ENCODE measurements around the gene ACSM6.

Gene ACSM6

DNA sequence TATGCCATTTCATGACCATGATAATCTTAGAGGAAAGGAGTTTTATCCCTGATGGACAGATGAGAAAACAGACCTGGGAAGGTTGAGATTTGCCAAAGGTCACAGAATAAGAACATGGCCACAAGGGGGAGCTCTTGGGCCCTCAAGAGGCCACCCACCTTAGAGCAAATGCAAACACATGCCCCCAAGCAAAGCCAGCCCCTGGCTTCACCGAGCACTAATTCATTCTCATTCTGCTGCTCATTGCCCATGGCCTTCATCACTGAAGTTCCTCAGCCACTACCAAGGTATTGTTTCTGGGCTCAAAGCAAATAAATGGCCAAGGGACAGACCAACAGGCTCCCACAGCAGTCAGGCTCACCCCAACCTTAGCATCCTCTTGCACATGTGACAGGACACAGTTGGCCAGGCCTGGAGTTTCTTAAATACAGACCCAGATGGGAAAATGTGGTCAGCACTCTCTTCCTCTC is 52.6 kb downstream of the ACSM6 start:
- no peak for TF ChIP-seq CTBP1 (IDR thresholded peaks at IDR 0.05; ENCODE audit: borderline replicate concordance)
- TF ChIP-seq L3MBTL2 (conservative IDR thresholded peaks at IDR 0.05) = no peak
- TF ChIP-seq ZNF384 (IDR thresholded peaks at IDR 0.05) = no peak
- no peak for TF ChIP-seq ELF4 (IDR thresholded peaks at IDR 0.05)
- TF ChIP-seq FOXA1 (IDR thresholded peaks at IDR 0.05) = no peak
- TF ChIP-seq NFRKB (IDR thresholded peaks at IDR 0.05) = no peak
- no peak for TF ChIP-seq TARDBP (IDR thresholded peaks at IDR 0.05)
- TF ChIP-seq, protein P1, sequence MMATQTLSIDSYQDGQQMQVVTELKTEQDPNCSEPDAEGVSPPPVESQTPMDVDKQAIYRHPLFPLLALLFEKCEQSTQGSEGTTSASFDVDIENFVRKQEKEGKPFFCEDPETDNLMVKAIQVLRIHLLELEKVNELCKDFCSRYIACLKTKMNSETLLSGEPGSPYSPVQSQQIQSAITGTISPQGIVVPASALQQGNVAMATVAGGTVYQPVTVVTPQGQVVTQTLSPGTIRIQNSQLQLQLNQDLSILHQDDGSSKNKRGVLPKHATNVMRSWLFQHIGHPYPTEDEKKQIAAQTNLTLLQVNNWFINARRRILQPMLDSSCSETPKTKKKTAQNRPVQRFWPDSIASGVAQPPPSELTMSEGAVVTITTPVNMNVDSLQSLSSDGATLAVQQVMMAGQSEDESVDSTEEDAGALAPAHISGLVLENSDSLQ (IDR thresholded peaks at IDR 0.05) = no peak
- TF ChIP-seq FOXK2 (IDR thresholded peaks at IDR 0.05) = no peak
- no peak for TF ChIP-seq LEF1 (IDR thresholded peaks at IDR 0.05; ENCODE audit: borderline replicate concordance)
- no peak for TF ChIP-seq ARNT (IDR thresholded peaks at IDR 0.05)
- peak; percentile 82 for DNase-seq (ENCODE audit: extremely low spot score)
- CTCF ChIA-PET = interaction anchor here (0.6 to 2.2 kb wide), 11 partner anchors 31 to 783 kb away, joined by 3 to 54 read pairs (median 3); no protein-coding TSS in a partner anchor
- POLR2A ChIA-PET = no interaction called here

DNA sequence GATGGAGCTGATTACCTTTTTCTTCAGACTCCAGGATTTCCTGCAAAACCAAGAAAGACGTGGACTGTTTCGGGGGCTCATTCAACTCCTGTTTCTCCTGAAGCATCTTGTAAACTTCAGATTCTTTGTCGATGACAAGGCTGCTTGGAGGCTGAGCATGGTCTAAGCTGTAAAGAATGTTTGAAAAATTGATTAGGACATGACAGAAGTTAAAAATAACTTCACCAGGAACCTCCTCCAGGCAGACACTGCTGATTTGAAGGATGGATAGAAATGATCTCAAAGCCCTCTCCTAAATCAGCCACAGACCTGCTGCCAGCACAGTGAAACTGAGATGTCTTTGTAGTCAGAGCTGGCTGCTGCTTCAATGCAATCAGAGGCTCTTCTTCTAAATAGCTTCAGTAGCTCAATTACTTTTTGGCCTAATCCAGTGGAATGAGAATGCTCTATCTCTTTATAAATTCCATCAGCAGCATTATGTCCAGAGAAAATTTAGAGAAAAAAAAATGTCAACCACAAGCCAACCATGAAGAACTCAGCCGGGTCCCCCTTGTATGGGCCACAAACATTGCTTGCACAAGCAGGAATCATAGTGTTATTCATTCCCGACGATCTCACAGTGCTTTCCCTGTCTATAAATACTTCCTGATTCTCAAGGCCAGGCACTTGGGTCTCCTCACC is 53.3 kb downstream of the ACSM6 start:
- ChIA-PET CTCF (interaction anchor here (0.6 to 2.2 kb wide), 10 partner anchors 30 to 783 kb away, joined by 3 to 54 read pairs (median 4); no protein-coding TSS in a partner anchor), POLR2A (no interaction called here)
- DNase-seq (ENCODE audit: extremely low spot score) = no peak
- no peak for TF ChIP-seq ARNT (IDR thresholded peaks at IDR 0.05)
- no peak for TF ChIP-seq BHLHE40 (IDR thresholded peaks at IDR 0.05; ENCODE audit: borderline replicate concordance)
- TF ChIP-seq L3MBTL2 (conservative IDR thresholded peaks at IDR 0.05) = no peak
- no peak for TF ChIP-seq FOXM1 (IDR thresholded peaks at IDR 0.05; ENCODE audit: borderline replicate concordance)
- TF ChIP-seq ZNF384 (IDR thresholded peaks at IDR 0.05) = no peak
- no peak for TF ChIP-seq SUZ12 (IDR thresholded peaks at IDR 0.05)
- TF ChIP-seq, protein P1 (IDR thresholded peaks at IDR 0.05) = no peak
- no peak for TF ChIP-seq TARDBP (IDR thresholded peaks at IDR 0.05)
- TF ChIP-seq LEF1 (IDR thresholded peaks at IDR 0.05; ENCODE audit: borderline replicate concordance) = no peak
- TF ChIP-seq CTBP1 (IDR thresholded peaks at IDR 0.05; ENCODE audit: borderline replicate concordance) = no peak
- TF ChIP-seq SP1 (IDR thresholded peaks at IDR 0.05) = no peak
- no peak for TF ChIP-seq FOXA1 (IDR thresholded peaks at IDR 0.05)
- TF ChIP-seq ELF4 (IDR thresholded peaks at IDR 0.05) = no peak
- no peak for TF ChIP-seq HDGF (IDR thresholded peaks at IDR 0.05; ENCODE audit: borderline replicate concordance)
- TF ChIP-seq FOXK2 (IDR thresholded peaks at IDR 0.05) = no peak
- no peak for TF ChIP-seq NFRKB (IDR thresholded peaks at IDR 0.05)

GRCh38 chr10:95247881-95248583 is 54.0 kb downstream of the ACSM6 start:
- TF ChIP-seq HDGF (IDR thresholded peaks at IDR 0.05; ENCODE audit: borderline replicate concordance) = no peak
- no peak for TF ChIP-seq ARNT (IDR thresholded peaks at IDR 0.05)
- no peak for TF ChIP-seq L3MBTL2 (conservative IDR thresholded peaks at IDR 0.05)
- no peak for TF ChIP-seq CTBP1 (IDR thresholded peaks at IDR 0.05; ENCODE audit: borderline replicate concordance)
- TF ChIP-seq SP1 (IDR thresholded peaks at IDR 0.05) = no peak
- TF ChIP-seq ELF4 (IDR thresholded peaks at IDR 0.05) = no peak
- no peak for TF ChIP-seq NFRKB (IDR thresholded peaks at IDR 0.05)
- TF ChIP-seq BHLHE40 (IDR thresholded peaks at IDR 0.05; ENCODE audit: borderline replicate concordance) = no peak
- TF ChIP-seq, protein P1 (IDR thresholded peaks at IDR 0.05) = no peak
- no peak for TF ChIP-seq ZNF384 (IDR thresholded peaks at IDR 0.05)
- no peak for TF ChIP-seq TARDBP (IDR thresholded peaks at IDR 0.05)
- no peak for TF ChIP-seq FOXM1 (IDR thresholded peaks at IDR 0.05; ENCODE audit: borderline replicate concordance)
- no peak for TF ChIP-seq LEF1 (IDR thresholded peaks at IDR 0.05; ENCODE audit: borderline replicate concordance)
- no peak for TF ChIP-seq FOXA1 (IDR thresholded peaks at IDR 0.05)
- TF ChIP-seq FOXK2 (IDR thresholded peaks at IDR 0.05) = no peak
- DNase-seq (ENCODE audit: extremely low spot score) = no peak
- ChIA-PET CTCF (interaction anchor here (0.8 to 2.2 kb wide), 3 partner anchors 111 to 130 kb away, joined by 3 to 54 read pairs (median 7); no protein-coding TSS in a partner anchor), POLR2A (no interaction called here)

DNA sequence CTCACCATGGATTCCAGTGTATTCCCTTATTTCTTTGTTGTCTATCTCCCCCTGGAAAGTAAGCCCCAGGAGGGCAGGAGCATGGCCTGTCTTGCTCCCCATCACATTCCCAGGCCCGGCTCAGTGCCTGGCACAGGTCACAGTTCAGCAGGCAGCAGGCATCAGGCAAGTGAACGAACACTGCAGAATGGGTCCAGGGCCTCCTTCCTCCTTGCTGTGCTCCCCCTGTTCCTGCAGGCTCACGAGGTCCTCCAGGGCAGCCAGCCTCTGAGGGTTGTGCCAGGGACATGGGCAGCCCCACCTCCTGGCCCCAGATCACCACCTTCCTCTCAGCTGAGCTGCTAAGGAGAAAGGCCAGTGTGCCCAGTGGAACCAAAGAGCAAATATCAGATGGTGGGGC is 55.0 kb downstream of the ACSM6 start:
- POLR2A ChIA-PET = no interaction called here
- TF ChIP-seq HDGF (IDR thresholded peaks at IDR 0.05; ENCODE audit: borderline replicate concordance) (no peak), ARNT (IDR thresholded peaks at IDR 0.05) (no peak), NFRKB (IDR thresholded peaks at IDR 0.05) (no peak), L3MBTL2 (conservative IDR thresholded peaks at IDR 0.05) (no peak), TARDBP (IDR thresholded peaks at IDR 0.05) (no peak)
- TF ChIP-seq, protein P1 (IDR thresholded peaks at IDR 0.05) = no peak
- CTCF ChIA-PET = no interaction called here
- DNase-seq (ENCODE audit: extremely low spot score) = no peak

DNA sequence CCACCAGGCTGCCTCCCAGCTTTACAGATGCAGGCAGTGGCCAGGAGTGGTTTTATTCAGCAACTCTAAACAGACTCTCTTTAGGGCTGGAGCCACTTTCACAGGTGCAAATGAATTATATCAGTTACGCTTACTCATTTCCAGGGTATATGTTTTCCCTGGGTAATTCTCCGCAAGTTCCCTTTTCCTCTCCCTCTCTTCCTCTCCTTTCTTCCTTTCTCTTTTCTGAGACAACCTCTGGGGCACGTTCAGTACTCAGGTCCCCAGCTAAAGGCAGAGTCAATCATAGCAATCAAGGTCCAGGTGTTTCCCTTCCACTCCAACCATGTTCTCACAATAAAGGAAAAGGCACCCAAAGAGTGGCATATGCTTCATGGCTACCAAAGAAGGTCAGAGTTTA is 55.4 kb downstream of the ACSM6 start:
- CTCF ChIA-PET = no interaction called here
- POLR2A ChIA-PET = no interaction called here
- DNase-seq (ENCODE audit: extremely low spot score) = no peak
- TF ChIP-seq, protein P1 (IDR thresholded peaks at IDR 0.05) = no peak
- TF ChIP-seq ARNT (IDR thresholded peaks at IDR 0.05) = no peak

Measured in HEK293T (cell line).